SH-SY5Y (cell line): Measurements from ENCODE around the gene VPS13D.

Experiments
- GATA2 ChIP-seq: IDR thresholded peaks from 2 replicates; pipeline ENCODE4 v1.6.1; 2011; ENCODE audit warnings: mild to moderate bottlenecking, low read depth, low read length
- GATA3 ChIP-seq: IDR thresholded peaks from 2 replicates; pipeline ENCODE4 v1.6.1; 2011; ENCODE audit warnings: low read depth, mild to moderate bottlenecking, low read length, moderate library complexity

DNA sequence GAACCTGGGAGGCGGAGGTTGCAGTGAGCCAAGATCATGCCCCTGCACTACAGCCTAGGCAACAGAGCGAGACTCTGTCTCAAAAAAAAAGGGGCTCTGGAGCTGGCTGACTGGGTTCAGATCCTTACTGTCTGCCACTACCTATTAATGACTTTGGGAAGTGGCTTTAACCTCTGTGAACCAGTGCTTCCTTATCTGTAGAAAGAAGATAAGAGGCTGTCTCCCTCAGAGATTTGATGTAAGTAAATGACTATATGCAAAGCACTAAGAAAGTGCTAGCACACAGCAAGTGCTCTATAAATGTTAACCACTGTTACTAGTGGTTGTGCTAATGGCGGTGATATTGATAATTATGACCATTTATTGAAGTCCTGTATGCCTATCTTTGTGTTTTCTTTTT is 94.6 kb downstream of the VPS13D start:
- TF ChIP-seq GATA2, result no peak
- TF ChIP-seq GATA3, result no peak
